SK-N-SH treated with all-trans-retinoic acid at 6 μM for 48 hours (cell line): ENCODE measurements around the gene CSNK1G1.
A peak's percentile ranks its signal among the peaks of the same experiment; 100 is the strongest.

Experiments used
- ATAC-seq: fragments of 200-7000 bp; cut with Tn5 transposase; 3 replicates; pipeline ENCODE4 v1.9.1; 2020; ENCODE audit warnings: mild to moderate bottlenecking, moderate library complexity
- ARNTL ChIP-seq: fragments of 450-650 bp; formaldehyde crosslinking; IDR thresholded peaks from 2 replicates; pipeline ENCODE4 v1.5.0; 2020; ENCODE audit warnings: low read depth, mild to moderate bottlenecking, moderate library complexity, borderline replicate concordance
- BACH2 ChIP-seq: fragments of 250-450 bp; sonication (Bioruptor Pico); IDR thresholded peaks from 2 replicates; pipeline ENCODE4 v1.9.0; 2021; ENCODE audit warnings: mild to moderate bottlenecking, borderline replicate concordance
- CSDC2 ChIP-seq: fragments of 250-450 bp; sonication (Bioruptor Pico); IDR thresholded peaks from 2 replicates; pipeline ENCODE4 v1.5.0; 2020; ENCODE audit warnings: mild to moderate bottlenecking, moderate library complexity
- ESRRG ChIP-seq: fragments of 250-450 bp; sonication (Bioruptor Pico); IDR thresholded peaks from 2 replicates; pipeline ENCODE4 v1.6.1; 2021; ENCODE audit warnings: mild to moderate bottlenecking
- GLIS3 ChIP-seq: fragments of 250-450 bp; sonication (Bioruptor Pico); IDR thresholded peaks from 2 replicates; pipeline ENCODE4 v1.5.0; 2020; ENCODE audit warnings: mild to moderate bottlenecking, moderate library complexity
- ISL1 ChIP-seq: fragments of 250-450 bp; sonication (Bioruptor Pico); IDR thresholded peaks from 2 replicates; pipeline ENCODE4 v2.1.2; 2022; ENCODE audit warnings: mild to moderate bottlenecking, moderate library complexity
- OSR1 ChIP-seq: fragments of 250-450 bp; sonication (Bioruptor Pico); IDR thresholded peaks from 2 replicates; pipeline ENCODE4 v1.8.0; 2022; ENCODE audit warnings: moderate library complexity, mild to moderate bottlenecking, inconsistent platforms
- PATZ1 ChIP-seq: fragments of 250-450 bp; sonication (Bioruptor Pico); IDR thresholded peaks from 2 replicates; pipeline ENCODE4 v1.8.0; 2020; ENCODE audit warnings: mild to moderate bottlenecking, moderate library complexity, borderline replicate concordance
- PPARA ChIP-seq: fragments of 250-450 bp; sonication (Bioruptor Pico); IDR thresholded peaks from 2 replicates; pipeline ENCODE4 v1.5.0; 2020; ENCODE audit warnings: mild to moderate bottlenecking, borderline replicate concordance
- RARB ChIP-seq: fragments of 250-450 bp; sonication (Bioruptor Pico); IDR thresholded peaks from 2 replicates; pipeline ENCODE4 v1.8.0; 2021; ENCODE audit warnings: mild to moderate bottlenecking, moderate library complexity
- SNAI2 ChIP-seq: fragments of 250-450 bp; sonication (Bioruptor Pico); IDR thresholded peaks from 2 replicates; pipeline ENCODE4 v1.5.0; 2020; ENCODE audit warnings: mild to moderate bottlenecking, moderate library complexity
- TCF4 ChIP-seq: fragments of 250-450 bp; sonication (Bioruptor Pico); IDR thresholded peaks from 2 replicates; pipeline ENCODE4 v1.8.0; 2021; ENCODE audit warnings: mild to moderate bottlenecking, moderate library complexity, borderline replicate concordance
- TOX ChIP-seq: fragments of 250-450 bp; sonication (Bioruptor Pico); IDR thresholded peaks from 2 replicates; pipeline ENCODE4 v1.8.0; 2021; ENCODE audit warnings: mild to moderate bottlenecking, moderate library complexity, borderline replicate concordance
- ZC3H10 ChIP-seq: fragments of 250-450 bp; sonication (Bioruptor Pico); IDR thresholded peaks from 2 replicates; pipeline ENCODE4 v1.5.1; 2021; ENCODE audit warnings: mild to moderate bottlenecking, moderate library complexity
- ZFP30 ChIP-seq: fragments of 450-650 bp; formaldehyde crosslinking; IDR thresholded peaks from 2 replicates; pipeline ENCODE4 v1.5.0; 2022; ENCODE audit warnings: mild to moderate bottlenecking, moderate library complexity
- ZNF565 ChIP-seq: fragments of 450-650 bp; formaldehyde crosslinking; conservative IDR thresholded peaks from 2 replicates; pipeline ENCODE4 v1.5.0; 2020; ENCODE audit warnings: low read depth, mild to moderate bottlenecking, moderate library complexity
- ZNF8 ChIP-seq: fragments of 450-650 bp; formaldehyde crosslinking; IDR thresholded peaks from 2 replicates; pipeline ENCODE4 v1.5.0; 2020; ENCODE audit warnings: mild to moderate bottlenecking, moderate library complexity
- TF ChIP-seq, protein P1 (sequence below): fragments of 250-450 bp; sonication (Bioruptor Pico); IDR thresholded peaks from 2 replicates; pipeline ENCODE4 v1.8.0; 2021; ENCODE audit warnings: low read depth, mild to moderate bottlenecking, moderate library complexity, borderline replicate concordance
- TF ChIP-seq, protein P2 (sequence below): fragments of 250-450 bp; sonication (Bioruptor Pico); IDR thresholded peaks from 2 replicates; pipeline ENCODE4 v1.5.1; 2020; ENCODE audit warnings: low read depth, mild to moderate bottlenecking, moderate library complexity
- TF ChIP-seq, protein P3 (sequence below): fragments of 250-450 bp; sonication (Bioruptor Pico); IDR thresholded peaks from 2 replicates; pipeline ENCODE4 v1.5.1; 2021; ENCODE audit warnings: mild to moderate bottlenecking, moderate library complexity

The CSNK1G1 gene

GRCh38 chr15:64344651-64345294 is 11.2 kb downstream of the CSNK1G1 start:
- peak; percentile 56 for ATAC-seq
- no peak for TF ChIP-seq ARNTL (CRISPR knock-in tag)
- TF ChIP-seq ISL1 (CRISPR knock-in tag), result peak; percentile 90

GRCh38 chr15:64343841-64344240 is 12.1 kb downstream of the CSNK1G1 start:
- ATAC-seq, result peak; percentile 46
- TF ChIP-seq ZC3H10 (CRISPR knock-in tag), result no peak
- TF ChIP-seq CSDC2 (CRISPR knock-in tag), result no peak
- TF ChIP-seq, protein P1, sequence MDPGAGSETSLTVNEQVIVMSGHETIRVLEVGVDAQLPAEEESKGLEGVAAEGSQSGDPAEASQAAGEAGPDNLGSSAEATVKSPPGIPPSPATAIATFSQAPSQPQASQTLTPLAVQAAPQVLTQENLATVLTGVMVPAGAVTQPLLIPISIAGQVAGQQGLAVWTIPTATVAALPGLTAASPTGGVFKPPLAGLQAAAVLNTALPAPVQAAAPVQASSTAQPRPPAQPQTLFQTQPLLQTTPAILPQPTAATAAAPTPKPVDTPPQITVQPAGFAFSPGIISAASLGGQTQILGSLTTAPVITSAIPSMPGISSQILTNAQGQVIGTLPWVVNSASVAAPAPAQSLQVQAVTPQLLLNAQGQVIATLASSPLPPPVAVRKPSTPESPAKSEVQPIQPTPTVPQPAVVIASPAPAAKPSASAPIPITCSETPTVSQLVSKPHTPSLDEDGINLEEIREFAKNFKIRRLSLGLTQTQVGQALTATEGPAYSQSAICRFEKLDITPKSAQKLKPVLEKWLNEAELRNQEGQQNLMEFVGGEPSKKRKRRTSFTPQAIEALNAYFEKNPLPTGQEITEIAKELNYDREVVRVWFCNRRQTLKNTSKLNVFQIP, result no peak
- TF ChIP-seq PATZ1 (CRISPR knock-in tag), result no peak
- TF ChIP-seq PPARA (CRISPR knock-in tag), result no peak
- no peak for TF ChIP-seq GLIS3 (CRISPR knock-in tag)
- TF ChIP-seq, protein P2, sequence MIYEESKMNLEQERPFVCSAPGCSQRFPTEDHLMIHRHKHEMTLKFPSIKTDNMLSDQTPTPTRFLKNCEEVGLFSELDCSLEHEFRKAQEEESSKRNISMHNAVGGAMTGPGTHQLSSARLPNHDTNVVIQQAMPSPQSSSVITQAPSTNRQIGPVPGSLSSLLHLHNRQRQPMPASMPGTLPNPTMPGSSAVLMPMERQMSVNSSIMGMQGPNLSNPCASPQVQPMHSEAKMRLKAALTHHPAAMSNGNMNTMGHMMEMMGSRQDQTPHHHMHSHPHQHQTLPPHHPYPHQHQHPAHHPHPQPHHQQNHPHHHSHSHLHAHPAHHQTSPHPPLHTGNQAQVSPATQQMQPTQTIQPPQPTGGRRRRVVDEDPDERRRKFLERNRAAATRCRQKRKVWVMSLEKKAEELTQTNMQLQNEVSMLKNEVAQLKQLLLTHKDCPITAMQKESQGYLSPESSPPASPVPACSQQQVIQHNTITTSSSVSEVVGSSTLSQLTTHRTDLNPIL, result no peak
- no peak for TF ChIP-seq BACH2 (CRISPR knock-in tag)
- no peak for TF ChIP-seq ZNF565 (CRISPR knock-in tag)

DNA sequence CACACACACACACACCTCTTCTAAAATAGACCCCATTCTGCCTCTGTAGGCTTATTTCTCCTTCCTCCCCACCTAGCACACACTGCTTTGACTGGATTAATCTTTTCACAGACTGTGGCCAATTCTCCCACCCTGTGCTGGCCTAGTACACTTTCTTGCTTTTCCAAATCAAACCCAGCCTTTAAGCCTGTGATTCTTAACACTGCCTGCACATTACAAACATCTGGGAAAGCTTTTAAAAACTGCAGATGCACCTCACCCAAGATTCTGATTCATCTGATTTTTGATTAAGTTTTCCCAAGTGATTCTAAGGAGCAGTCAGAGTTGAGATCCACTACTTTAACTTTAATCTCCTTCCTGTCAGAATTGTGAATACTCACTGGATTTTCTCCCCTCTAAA is 12.8 kb downstream of the CSNK1G1 start:
- peak; percentile 58 for ATAC-seq

GRCh38 chr15:64341961-64342360 is 14.0 kb downstream of the CSNK1G1 start:
- TF ChIP-seq GLIS3 (CRISPR knock-in tag) (no peak), ESRRG (CRISPR knock-in tag) (no peak), ZFP30 (no peak), TOX (CRISPR knock-in tag) (no peak), SNAI2 (CRISPR knock-in tag) (no peak), RARB (CRISPR knock-in tag) (no peak), ISL1 (CRISPR knock-in tag) (no peak)
- TF ChIP-seq, protein P1, result no peak
- TF ChIP-seq, protein P2, result no peak
- TF ChIP-seq, protein P3, sequence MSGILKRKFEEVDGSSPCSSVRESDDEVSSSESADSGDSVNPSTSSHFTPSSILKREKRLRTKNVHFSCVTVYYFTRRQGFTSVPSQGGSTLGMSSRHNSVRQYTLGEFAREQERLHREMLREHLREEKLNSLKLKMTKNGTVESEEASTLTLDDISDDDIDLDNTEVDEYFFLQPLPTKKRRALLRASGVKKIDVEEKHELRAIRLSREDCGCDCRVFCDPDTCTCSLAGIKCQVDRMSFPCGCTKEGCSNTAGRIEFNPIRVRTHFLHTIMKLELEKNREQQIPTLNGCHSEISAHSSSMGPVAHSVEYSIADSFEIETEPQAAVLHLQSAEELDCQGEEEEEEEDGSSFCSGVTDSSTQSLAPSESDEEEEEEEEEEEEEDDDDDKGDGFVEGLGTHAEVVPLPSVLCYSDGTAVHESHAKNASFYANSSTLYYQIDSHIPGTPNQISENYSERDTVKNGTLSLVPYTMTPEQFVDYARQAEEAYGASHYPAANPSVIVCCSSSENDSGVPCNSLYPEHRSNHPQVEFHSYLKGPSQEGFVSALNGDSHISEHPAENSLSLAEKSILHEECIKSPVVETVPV (CRISPR knock-in tag), result no peak
- no peak for ATAC-seq

More for the DNA sequence above, 12.8 kb downstream of the CSNK1G1 start:
- no peak for TF ChIP-seq GLIS3 (CRISPR knock-in tag)
- no peak for TF ChIP-seq OSR1
- no peak for TF ChIP-seq PPARA (CRISPR knock-in tag)
- no peak for TF ChIP-seq BACH2 (CRISPR knock-in tag)
- TF ChIP-seq, protein P2, result no peak
- no peak for TF ChIP-seq ZNF8 (CRISPR knock-in tag)
- TF ChIP-seq ESRRG (CRISPR knock-in tag), result no peak
- no peak for TF ChIP-seq RARB (CRISPR knock-in tag)
- TF ChIP-seq TCF4, result no peak
